WTC11 (cell line): ENCODE measurements around the gene MGAT5B.

Experiments
- GABPB1 ChIP-seq: sonication (generic); formaldehyde crosslinking; IDR thresholded peaks from 2 replicates; pipeline ENCODE4 v1.8.1; 2023; ENCODE audit warnings: mild to moderate bottlenecking, missing genetic modification reagents
- IRF2 ChIP-seq: sonication (generic); formaldehyde crosslinking; IDR thresholded peaks from 2 replicates; pipeline ENCODE4 v1.8.0; 2022; ENCODE audit warnings: low read depth, missing genetic modification reagents, borderline replicate concordance
- JUN ChIP-seq: sonication (generic); formaldehyde crosslinking; IDR thresholded peaks from 2 replicates; pipeline ENCODE4 v1.8.0; 2023; ENCODE audit warnings: mild to moderate bottlenecking, missing genetic modification reagents
- NR1H2 ChIP-seq: sonication (generic); formaldehyde crosslinking; IDR thresholded peaks from 2 replicates; pipeline ENCODE4 v1.9.0; 2021; ENCODE audit warnings: mild to moderate bottlenecking, moderate library complexity, missing genetic modification reagents
- NR2C2 ChIP-seq: sonication (generic); formaldehyde crosslinking; IDR thresholded peaks from 2 replicates; pipeline ENCODE4 v1.8.0; 2022; ENCODE audit warnings: mild to moderate bottlenecking, missing genetic modification reagents
- NR3C1 ChIP-seq: sonication (generic); formaldehyde crosslinking; conservative IDR thresholded peaks from 2 replicates; pipeline ENCODE4 v1.8.1; 2023; ENCODE audit warnings: low read depth, mild to moderate bottlenecking, missing genetic modification reagents
- PREB ChIP-seq: sonication (generic); formaldehyde crosslinking; IDR thresholded peaks from 2 replicates; pipeline ENCODE4 v1.8.1; 2022; ENCODE audit warnings: mild to moderate bottlenecking, missing genetic modification reagents, moderate library complexity, borderline replicate concordance
- USF2 ChIP-seq: sonication (generic); formaldehyde crosslinking; IDR thresholded peaks from 2 replicates; pipeline ENCODE4 v1.8.1; 2023; ENCODE audit warnings: mild to moderate bottlenecking, missing genetic modification reagents, moderate library complexity
- ZBTB21 ChIP-seq: sonication (generic); formaldehyde crosslinking; IDR thresholded peaks from 2 replicates; pipeline ENCODE4 v1.8.1; 2023; ENCODE audit warnings: mild to moderate bottlenecking, missing genetic modification reagents, borderline replicate concordance
- ZNF138 ChIP-seq: sonication (generic); formaldehyde crosslinking; conservative IDR thresholded peaks from 2 replicates; pipeline ENCODE4 v1.8.1; 2022; ENCODE audit warnings: mild to moderate bottlenecking, moderate library complexity, missing genetic modification reagents
- ZNF232 ChIP-seq: sonication (generic); formaldehyde crosslinking; IDR thresholded peaks from 2 replicates; pipeline ENCODE4 v1.8.0; 2022; ENCODE audit warnings: mild to moderate bottlenecking, missing genetic modification reagents
- ZNF671 ChIP-seq: fragments of 250-450 bp; sonication (Bioruptor Pico); IDR thresholded peaks from 2 replicates; pipeline ENCODE4 v1.8.0; 2021; ENCODE audit warnings: mild to moderate bottlenecking
- TF ChIP-seq, protein P1 (sequence below): fragments of 200-600 bp; IDR thresholded peaks from 2 replicates; pipeline ENCODE4 v1.8.0; 2022; ENCODE audit warnings: antibody characterized with exemption
- TF ChIP-seq, protein P2 (sequence below): sonication (generic); formaldehyde crosslinking; conservative IDR thresholded peaks from 2 replicates; pipeline ENCODE4 v1.8.1; 2022; ENCODE audit warnings: mild to moderate bottlenecking, missing genetic modification reagents

- TF ChIP-seq GABPB1: no peak
- TF ChIP-seq, protein P1, sequence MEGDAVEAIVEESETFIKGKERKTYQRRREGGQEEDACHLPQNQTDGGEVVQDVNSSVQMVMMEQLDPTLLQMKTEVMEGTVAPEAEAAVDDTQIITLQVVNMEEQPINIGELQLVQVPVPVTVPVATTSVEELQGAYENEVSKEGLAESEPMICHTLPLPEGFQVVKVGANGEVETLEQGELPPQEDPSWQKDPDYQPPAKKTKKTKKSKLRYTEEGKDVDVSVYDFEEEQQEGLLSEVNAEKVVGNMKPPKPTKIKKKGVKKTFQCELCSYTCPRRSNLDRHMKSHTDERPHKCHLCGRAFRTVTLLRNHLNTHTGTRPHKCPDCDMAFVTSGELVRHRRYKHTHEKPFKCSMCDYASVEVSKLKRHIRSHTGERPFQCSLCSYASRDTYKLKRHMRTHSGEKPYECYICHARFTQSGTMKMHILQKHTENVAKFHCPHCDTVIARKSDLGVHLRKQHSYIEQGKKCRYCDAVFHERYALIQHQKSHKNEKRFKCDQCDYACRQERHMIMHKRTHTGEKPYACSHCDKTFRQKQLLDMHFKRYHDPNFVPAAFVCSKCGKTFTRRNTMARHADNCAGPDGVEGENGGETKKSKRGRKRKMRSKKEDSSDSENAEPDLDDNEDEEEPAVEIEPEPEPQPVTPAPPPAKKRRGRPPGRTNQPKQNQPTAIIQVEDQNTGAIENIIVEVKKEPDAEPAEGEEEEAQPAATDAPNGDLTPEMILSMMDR: no peak
- TF ChIP-seq NR3C1 (CRISPR knock-in tag): no peak
- TF ChIP-seq IRF2 (CRISPR knock-in tag): no peak
- no peak for TF ChIP-seq JUN (CRISPR knock-in tag)
- no peak for TF ChIP-seq USF2 (CRISPR knock-in tag)
- TF ChIP-seq ZBTB21 (CRISPR knock-in tag): no peak
- TF ChIP-seq ZNF671 (CRISPR knock-in tag): no peak
- no peak for TF ChIP-seq ZNF232 (CRISPR knock-in tag)
- no peak for TF ChIP-seq NR1H2 (CRISPR knock-in tag)
- TF ChIP-seq, protein P2, sequence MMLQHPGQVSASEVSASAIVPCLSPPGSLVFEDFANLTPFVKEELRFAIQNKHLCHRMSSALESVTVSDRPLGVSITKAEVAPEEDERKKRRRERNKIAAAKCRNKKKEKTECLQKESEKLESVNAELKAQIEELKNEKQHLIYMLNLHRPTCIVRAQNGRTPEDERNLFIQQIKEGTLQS (CRISPR knock-in tag): no peak
- TF ChIP-seq PREB (CRISPR knock-in tag): no peak
- no peak for TF ChIP-seq NR2C2 (CRISPR knock-in tag)
- no peak for TF ChIP-seq ZNF138
Observed at GRCh38 chr17:76946772-76947135, 78.5 kb downstream of the MGAT5B start.
